Measurements from ENCODE around the gene NUDC. TPM values are rescaled to one million over a fixed set of nuclear protein-coding genes. Genes with fewer than 3 reads are reported as not detected.
"Not testable (repeated sequence)": the region's sequence is repeated elsewhere in the genome, so short reads cannot be mapped to it uniquely, and the experiment has no call there.

The NUDC gene
- total RNA-seq, 4 donors from 2014 or later: 35.5 to 53.7 (median 44.5) TPM

GRCh38 chr1:26941311-26941710 lies 19.8 kb downstream of the NUDC start:
- TF ChIP-seq, protein P1, sequence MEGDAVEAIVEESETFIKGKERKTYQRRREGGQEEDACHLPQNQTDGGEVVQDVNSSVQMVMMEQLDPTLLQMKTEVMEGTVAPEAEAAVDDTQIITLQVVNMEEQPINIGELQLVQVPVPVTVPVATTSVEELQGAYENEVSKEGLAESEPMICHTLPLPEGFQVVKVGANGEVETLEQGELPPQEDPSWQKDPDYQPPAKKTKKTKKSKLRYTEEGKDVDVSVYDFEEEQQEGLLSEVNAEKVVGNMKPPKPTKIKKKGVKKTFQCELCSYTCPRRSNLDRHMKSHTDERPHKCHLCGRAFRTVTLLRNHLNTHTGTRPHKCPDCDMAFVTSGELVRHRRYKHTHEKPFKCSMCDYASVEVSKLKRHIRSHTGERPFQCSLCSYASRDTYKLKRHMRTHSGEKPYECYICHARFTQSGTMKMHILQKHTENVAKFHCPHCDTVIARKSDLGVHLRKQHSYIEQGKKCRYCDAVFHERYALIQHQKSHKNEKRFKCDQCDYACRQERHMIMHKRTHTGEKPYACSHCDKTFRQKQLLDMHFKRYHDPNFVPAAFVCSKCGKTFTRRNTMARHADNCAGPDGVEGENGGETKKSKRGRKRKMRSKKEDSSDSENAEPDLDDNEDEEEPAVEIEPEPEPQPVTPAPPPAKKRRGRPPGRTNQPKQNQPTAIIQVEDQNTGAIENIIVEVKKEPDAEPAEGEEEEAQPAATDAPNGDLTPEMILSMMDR (IDR thresholded peaks at IDR 0.05): no peak
- ATAC-seq (ENCODE audit: low FRiP score) (no peak), DNase-seq (ENCODE audit: low spot score) (no peak)

GRCh38 chr1:26942656-26943055 lies 21.1 kb downstream of the NUDC start:
- no peak for ATAC-seq (ENCODE audit: low FRiP score)
- DNase-seq (ENCODE audit: low spot score): no peak
- TF ChIP-seq, protein P1 (IDR thresholded peaks at IDR 0.05): no peak

DNA sequence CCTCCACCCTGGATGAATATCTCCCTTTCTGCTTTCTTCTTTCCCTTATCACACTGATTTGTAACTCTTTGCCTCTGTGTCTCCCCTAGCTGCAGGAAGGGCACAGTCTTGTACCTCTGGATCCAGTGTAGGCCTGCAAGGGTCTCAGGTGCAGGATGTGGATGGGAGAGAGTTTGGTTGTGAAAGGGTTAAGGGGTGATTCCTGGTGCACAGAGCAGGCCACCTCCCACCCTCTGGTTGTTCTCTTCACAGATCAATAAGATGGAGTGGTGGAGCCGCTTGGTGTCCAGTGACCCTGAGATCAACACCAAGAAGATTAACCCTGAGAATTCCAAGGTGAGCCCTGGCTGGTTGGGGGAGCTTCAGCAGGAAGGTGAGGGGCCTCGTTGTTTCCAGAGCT lies 23.6 kb downstream of the NUDC start:
- TF ChIP-seq, protein P1 (IDR thresholded peaks at IDR 0.05): no peak
- ATAC-seq (ENCODE audit: low FRiP score) (no peak), DNase-seq (ENCODE audit: low spot score) (no peak)

DNA sequence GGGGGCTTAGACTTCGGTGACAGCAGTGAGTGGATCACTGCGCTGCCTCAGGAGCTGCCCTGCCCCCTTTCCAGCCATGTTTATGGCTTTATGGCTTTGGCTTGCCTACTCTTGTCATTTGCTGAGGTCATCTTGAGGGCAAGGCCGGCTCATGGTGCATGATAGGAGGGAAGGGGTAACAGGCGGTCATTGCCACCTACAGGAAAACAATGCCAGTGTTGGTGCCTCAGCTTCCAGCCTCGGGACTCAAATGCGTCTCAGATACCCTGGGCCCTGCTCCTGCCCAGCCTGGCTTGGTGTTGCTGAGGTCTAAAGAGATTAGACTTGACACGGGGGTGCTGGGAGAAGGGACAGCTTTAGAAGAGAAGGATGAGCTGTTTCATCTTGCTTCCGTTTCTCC lies 24.2 kb downstream of the NUDC start:
- no peak for ATAC-seq (ENCODE audit: low FRiP score)
- DNase-seq (ENCODE audit: low spot score): no peak
- TF ChIP-seq, protein P1 (IDR thresholded peaks at IDR 0.05): no peak

GRCh38 chr1:26946270-26946669 lies 24.7 kb downstream of the NUDC start:
- TF ChIP-seq, protein P1 (IDR thresholded peaks at IDR 0.05): no peak
- no peak for DNase-seq (ENCODE audit: low spot score)
- no peak for ATAC-seq (ENCODE audit: low FRiP score)

GRCh38 chr1:26948725-26949057 lies 27.1 kb downstream of the NUDC start:
- ATAC-seq (ENCODE audit: low FRiP score); DNase-seq (ENCODE audit: low spot score): not testable (repeated sequence)

DNA sequence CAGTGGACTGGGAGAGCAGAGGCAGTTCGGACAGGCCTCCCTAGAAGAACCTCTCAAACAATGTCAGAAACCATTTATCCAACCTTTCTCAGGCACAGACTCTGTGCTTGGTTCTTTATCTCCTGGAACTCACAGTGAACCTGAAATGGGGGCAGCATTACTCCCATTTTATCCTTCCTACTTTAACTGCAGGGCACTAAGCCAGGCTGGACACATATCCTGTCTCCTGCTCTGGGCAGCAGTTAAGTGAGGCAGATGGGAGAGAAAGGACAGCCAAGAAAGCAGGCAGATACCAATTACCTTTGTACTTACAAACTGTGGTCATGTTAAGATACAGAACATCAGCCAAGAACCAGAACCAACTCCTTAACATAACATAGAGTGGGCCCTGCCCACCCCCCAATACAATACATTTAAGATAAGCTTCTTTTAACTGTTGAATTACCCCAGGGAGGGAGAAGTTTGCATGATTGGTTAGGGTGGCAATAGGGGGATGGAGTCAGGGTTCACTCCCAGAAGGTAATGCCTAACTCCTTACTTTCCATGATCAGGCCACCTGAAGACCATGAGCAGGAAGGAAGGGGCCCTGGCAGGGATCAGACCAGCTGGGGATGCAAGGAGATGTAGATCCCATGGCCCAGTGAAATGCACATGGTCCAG lies 27.9 kb downstream of the NUDC start:
- ATAC-seq (ENCODE audit: low FRiP score) (no peak), DNase-seq (ENCODE audit: low spot score) (no peak)
- TF ChIP-seq, protein P1 (IDR thresholded peaks at IDR 0.05): no peak

All from omental fat pad (tissue), 4 donors.